Fibroblast of the aortic adventitia (primary cell): ENCODE measurements around the gene SEMA4C. TPM values are rescaled to one million over a fixed set of nuclear protein-coding genes. Genes with fewer than 3 reads are reported as not detected.
A peak's percentile ranks its signal among the peaks of the same experiment; 100 is the strongest.

Experiments used
- DNase-seq: peaks from one replicate; pipeline ENCODE4 v3.0.0-alpha.2; 2010; ENCODE audit warnings: low read depth
- H3K4me3 ChIP-seq: 2 replicates; pipeline ENCODE4 v1.5.1; 2011; ENCODE audit warnings: low read depth, mild to moderate bottlenecking, control low read depth, low read length, moderate library complexity
- CTCF ChIP-seq: IDR thresholded peaks from 2 replicates; pipeline ENCODE4 v1.5.1; 2011; ENCODE audit warnings: mild to moderate bottlenecking, low read length, control low read depth, inconsistent platforms; ENCODE audit not compliant: insufficient read depth
- total RNA-seq: library from RNA; depleted of rRNA; stranded (reverse); fragments of >200 nt; gene quantifications from 2 replicates; pipeline ENCODE4 v1.2.3, GENCODE V29; 2012; ENCODE audit warnings: low replicate concordance

The SEMA4C gene
- total RNA-seq, 1 donor = 15.4 TPM

DNA sequence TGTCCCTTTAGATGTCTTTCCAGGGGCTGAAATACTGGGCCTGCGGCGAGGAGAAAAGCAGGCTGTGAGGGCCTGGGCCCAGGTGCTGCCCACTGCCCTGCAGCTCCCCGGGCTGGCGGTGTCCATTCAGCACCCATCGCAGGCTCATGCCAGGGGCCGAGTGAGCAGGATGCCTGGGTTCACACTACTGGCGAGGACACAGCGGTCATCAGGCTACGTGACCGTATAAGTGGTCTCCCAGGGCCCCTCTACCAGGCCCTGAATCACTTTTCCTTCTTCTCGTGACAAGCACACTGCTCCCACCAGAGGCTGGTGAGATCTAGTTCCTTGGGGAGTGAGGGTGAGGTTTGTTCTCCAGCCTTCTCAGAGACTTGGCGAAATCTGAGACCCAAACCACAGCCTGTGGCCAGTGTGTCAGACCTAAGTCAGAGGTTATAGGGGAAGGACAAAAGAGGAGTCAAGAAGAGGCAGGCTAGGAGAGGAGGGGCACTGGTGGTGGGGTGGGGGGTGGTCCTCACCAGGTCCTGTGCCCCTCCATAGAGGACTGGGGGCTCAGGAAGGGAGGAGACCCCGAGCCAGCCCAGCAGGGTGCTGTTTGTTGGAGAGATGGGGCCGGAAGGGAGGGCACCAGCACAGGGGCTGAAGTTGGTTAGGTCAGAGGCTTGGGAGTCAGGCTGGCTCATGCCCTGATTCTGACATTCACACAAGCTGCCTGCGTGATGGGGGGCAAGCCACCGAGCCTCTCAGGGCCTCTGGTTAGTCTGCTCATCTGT lies 6.6 kb upstream of the SEMA4C start:
- H3K4me3 ChIP-seq = no peak overlapping the region
- DNase-seq = no peak
- TF ChIP-seq CTCF = no peak

- DNase-seq = no peak
- no peak for TF ChIP-seq CTCF
- no peak overlapping the region for H3K4me3 ChIP-seq
These were observed 5.8 kb upstream of the SEMA4C start for GRCh38 chr2:96875498-96876268.

GRCh38 chr2:96874198-96874831 lies 4.4 kb upstream of the SEMA4C start:
- TF ChIP-seq CTCF = no peak
- H3K4me3 ChIP-seq = no peak overlapping the region
- no peak for DNase-seq

GRCh38 chr2:96873651-96874096 lies 3.8 kb upstream of the SEMA4C start:
- TF ChIP-seq CTCF = no peak
- no peak for DNase-seq

DNA sequence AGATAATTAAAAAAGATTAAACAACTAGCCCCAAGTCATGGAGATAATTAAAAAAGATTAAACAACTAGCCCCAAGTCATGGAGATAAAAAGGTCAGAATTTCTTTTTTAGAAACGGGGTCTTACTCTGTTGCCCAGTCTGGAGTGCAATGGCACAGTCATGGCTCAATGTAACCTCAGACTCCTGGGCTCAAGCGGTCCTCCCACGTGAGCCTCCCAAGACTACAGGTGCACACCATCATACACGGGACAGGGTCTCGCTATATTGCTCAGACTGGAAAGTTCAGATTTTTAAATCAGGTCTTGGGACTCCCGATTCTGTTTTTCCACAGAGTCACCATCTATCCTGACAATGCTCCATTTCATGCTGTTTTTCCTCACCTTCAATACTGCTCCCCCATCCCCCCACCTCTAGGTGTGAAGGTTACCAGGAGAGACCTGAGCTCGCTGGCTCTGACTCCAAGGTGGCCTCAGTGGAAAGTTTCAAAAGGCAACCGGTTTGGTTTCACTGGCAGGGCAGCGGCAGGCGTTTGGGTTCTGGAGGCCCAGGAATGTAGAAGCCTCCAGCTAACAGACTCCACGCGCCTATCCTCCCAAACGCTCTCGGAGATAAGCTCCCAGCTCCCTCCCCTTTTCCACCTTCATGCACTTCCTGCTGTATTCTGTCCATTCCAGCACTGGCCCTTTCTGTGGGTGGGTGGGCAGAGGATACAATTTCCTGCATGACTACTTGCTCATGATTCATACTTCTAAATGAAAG lies 2.9 kb upstream of the SEMA4C start:
- DNase-seq = peak; percentile 33
- no peak for TF ChIP-seq CTCF
- no peak overlapping the region for H3K4me3 ChIP-seq

More at GRCh38 chr2:96873651-96874096, 3.8 kb upstream of the SEMA4C start:
- no peak overlapping the region for H3K4me3 ChIP-seq

GRCh38 chr2:96870626-96871255 lies 861 bp upstream of the SEMA4C start:
- peak overlapping the region; percentile 84 for H3K4me3 ChIP-seq
- DNase-seq = peak; percentile 67
- TF ChIP-seq CTCF = no peak
